Superior temporal gyrus (tissue), 1 donor: ENCODE measurements around the gene NRSN1.
"Not testable (repeated sequence)": the region's sequence is repeated elsewhere in the genome, so short reads cannot be mapped to it uniquely, and the experiment has no call there.

Experiments used
- DNase-seq: peaks from one replicate; pipeline ENCODE4 v3.0.0-alpha.2; 2016; ENCODE audit errors: extremely low spot score

The NRSN1 gene

GRCh38 chr6:24142733-24143132 is 16.7 kb downstream of the NRSN1 start:
- DNase-seq, result not testable (repeated sequence)

GRCh38 chr6:24145690-24146131 is 19.7 kb downstream of the NRSN1 start:
- no peak for DNase-seq

- no peak for DNase-seq
Measured at GRCh38 chr6:24146871-24147270, 20.9 kb downstream of the NRSN1 start.

- peak; percentile 74 for DNase-seq
Measured at GRCh38 chr6:24147511-24148153, 21.6 kb downstream of the NRSN1 start.

GRCh38 chr6:24148154-24148570 is 22.1 kb downstream of the NRSN1 start:
- DNase-seq, result no peak

- DNase-seq, result no peak
Measured at GRCh38 chr6:24148684-24149083, 22.7 kb downstream of the NRSN1 start.

- DNase-seq, result no peak
Measured at GRCh38 chr6:24149296-24149695, 23.3 kb downstream of the NRSN1 start.

GRCh38 chr6:24149836-24150235 is 23.8 kb downstream of the NRSN1 start:
- no peak for DNase-seq

GRCh38 chr6:24152014-24152413 is 26.0 kb downstream of the NRSN1 start:
- DNase-seq, result no peak

GRCh38 chr6:24154121-24154520 is 28.1 kb downstream of the NRSN1 start:
- no peak for DNase-seq

GRCh38 chr6:24157886-24158285 is 31.9 kb downstream of the NRSN1 start:
- DNase-seq, result no peak

GRCh38 chr6:24183584-24183983 is 57.6 kb downstream of the NRSN1 start:
- no peak for DNase-seq

GRCh38 chr6:24186349-24186748 is 60.3 kb downstream of the NRSN1 start:
- no peak for DNase-seq

- no peak for DNase-seq
Measured at GRCh38 chr6:24187965-24188577, 62.1 kb downstream of the NRSN1 start.

GRCh38 chr6:24188578-24189080 is 62.6 kb downstream of the NRSN1 start:
- no peak for DNase-seq

- DNase-seq, result no peak
Measured at GRCh38 chr6:24191346-24191745, 65.3 kb downstream of the NRSN1 start.

- DNase-seq, result no peak
Measured at GRCh38 chr6:24193364-24193763, 67.3 kb downstream of the NRSN1 start.

GRCh38 chr6:24194978-24195700 is 69.1 kb downstream of the NRSN1 start:
- no peak for DNase-seq

- DNase-seq, result no peak
Measured at GRCh38 chr6:24195836-24196597, 70.0 kb downstream of the NRSN1 start.
